ENCODE results near the gene SRC. TPM values are rescaled to one million over a fixed set of nuclear protein-coding genes. Genes with fewer than 3 reads are reported as not detected.

The SRC gene
- total RNA-seq, 2 donors from 2014 or later: 25.9 to 35.3 TPM

DNA sequence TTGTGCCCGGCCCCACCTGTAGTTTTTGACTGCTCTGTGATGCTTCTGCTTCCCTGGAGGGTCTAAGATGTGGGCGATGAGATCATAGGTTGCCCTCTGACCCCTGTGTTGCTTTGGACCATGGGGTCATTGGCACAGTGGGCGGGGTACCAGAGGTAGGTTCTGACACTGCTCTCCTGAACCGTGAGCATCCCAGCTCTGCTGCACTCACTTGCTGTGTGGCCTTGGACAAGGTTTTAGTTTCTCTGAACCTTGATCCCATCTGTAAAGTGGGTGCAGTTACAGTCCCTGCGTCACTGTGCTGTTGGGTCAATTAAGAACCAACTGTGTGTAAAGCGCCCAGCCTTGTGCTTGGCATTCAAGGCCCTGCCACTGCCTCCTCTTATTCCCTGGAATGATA lies 30.9 kb downstream of the SRC start:
- 97% methylated on average over 5 to 6 of the region's 6 CpGs for WGBS, 2 donors

DNA sequence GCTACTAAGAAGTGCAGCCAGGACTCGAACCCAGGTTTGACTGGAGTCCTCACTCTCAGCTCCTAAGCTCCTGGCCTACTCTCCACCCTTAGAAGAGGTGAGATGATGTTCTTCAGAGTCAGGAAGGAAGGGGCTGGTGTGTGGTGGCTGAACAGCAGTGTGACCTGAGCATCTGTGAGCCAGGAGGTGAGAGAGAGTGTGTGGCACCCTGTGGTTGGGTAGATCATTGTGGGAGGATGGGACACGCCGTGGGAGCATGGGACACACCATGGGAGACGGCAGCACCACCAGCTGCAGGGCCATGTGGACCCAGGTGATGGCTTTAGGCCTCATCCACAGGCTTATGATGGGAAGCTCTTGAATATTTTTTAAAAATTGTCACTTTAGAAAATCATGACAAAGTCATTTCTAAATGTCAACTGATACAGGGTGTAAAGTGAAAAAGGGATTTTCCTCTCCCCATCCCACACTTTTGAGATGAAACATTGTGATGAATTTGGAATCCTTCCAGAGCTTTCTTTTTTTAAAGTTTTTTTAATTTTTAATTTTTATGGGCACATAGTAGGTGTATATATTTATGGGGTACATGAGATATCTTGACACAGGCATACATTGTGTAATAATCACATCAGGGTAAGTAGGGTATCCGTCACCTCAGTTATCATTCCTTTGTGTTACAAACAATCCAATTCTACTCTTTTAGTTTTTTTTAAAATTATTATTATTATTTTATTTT lies 31.6 kb downstream of the SRC start:
- Histone ChIP-seq H3K27me3 (no peaks in the 10 kb centered on the region), H3K4me1 (peaks cover 31% of the 10 kb centered on the region), H3K36me3 (replicated peaks in 1 of 2; ENCODE audit: insufficient read depth in 1 of 2, low read depth in 2 of 2) (no peaks in the 10 kb centered on the region), H3K9me3 (no peaks in the 10 kb centered on the region), H3K27ac (no peak overlapping the region), H3K4me3 (no peak overlapping the region)
- WGBS, 2 donors: 68 to 73% methylated on average over 5 of the region's 5 CpGs
- intact Hi-C loops (cut with DNase I): no loop called here
- ATAC-seq: no peak
- no peak for DNase-seq
- TF ChIP-seq POLR2A (IDR thresholded peaks at IDR 0.05): no peak
- TF ChIP-seq, protein P1, sequence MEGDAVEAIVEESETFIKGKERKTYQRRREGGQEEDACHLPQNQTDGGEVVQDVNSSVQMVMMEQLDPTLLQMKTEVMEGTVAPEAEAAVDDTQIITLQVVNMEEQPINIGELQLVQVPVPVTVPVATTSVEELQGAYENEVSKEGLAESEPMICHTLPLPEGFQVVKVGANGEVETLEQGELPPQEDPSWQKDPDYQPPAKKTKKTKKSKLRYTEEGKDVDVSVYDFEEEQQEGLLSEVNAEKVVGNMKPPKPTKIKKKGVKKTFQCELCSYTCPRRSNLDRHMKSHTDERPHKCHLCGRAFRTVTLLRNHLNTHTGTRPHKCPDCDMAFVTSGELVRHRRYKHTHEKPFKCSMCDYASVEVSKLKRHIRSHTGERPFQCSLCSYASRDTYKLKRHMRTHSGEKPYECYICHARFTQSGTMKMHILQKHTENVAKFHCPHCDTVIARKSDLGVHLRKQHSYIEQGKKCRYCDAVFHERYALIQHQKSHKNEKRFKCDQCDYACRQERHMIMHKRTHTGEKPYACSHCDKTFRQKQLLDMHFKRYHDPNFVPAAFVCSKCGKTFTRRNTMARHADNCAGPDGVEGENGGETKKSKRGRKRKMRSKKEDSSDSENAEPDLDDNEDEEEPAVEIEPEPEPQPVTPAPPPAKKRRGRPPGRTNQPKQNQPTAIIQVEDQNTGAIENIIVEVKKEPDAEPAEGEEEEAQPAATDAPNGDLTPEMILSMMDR (IDR thresholded peaks at IDR 0.05): no peak

More for the DNA sequence above, 30.9 kb downstream of the SRC start:
- Histone ChIP-seq H3K9me3 (no peaks in the 10 kb centered on the region), H3K36me3 (replicated peaks in 1 of 2; ENCODE audit: insufficient read depth in 1 of 2, low read depth in 2 of 2) (no peaks in the 10 kb centered on the region), H3K27ac (no peak overlapping the region), H3K4me3 (no peak overlapping the region), H3K4me1 (peaks cover 26% of the 10 kb centered on the region), H3K27me3 (no peaks in the 10 kb centered on the region)
- intact Hi-C loops (cut with DNase I): no loop called here
- TF ChIP-seq, protein P1 (IDR thresholded peaks at IDR 0.05): no peak
- TF ChIP-seq POLR2A (IDR thresholded peaks at IDR 0.05): no peak
- no peak for DNase-seq
- no peak for ATAC-seq

DNA sequence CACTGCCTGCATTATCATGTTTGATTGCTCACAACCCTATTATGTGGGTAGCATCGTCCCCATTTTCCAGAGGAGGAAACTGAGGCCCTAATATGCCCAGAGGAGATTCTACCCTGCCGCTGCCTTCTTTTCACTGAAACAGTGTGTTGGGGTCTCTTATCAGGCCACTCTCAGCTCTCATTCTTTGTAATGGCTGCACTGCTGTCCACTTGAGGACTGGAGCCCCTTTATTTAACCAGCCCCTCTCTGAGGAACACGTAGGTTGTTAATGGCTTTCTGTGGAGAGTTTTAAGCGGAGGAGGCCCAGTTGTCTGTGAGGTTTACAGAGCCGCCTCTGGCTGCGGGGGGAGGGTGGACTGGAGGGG lies 32.5 kb downstream of the SRC start:
- Histone ChIP-seq H3K4me1 (peaks cover 31% of the 10 kb centered on the region), H3K27ac (no peak overlapping the region), H3K9me3 (no peaks in the 10 kb centered on the region), H3K36me3 (replicated peaks in 1 of 2; ENCODE audit: insufficient read depth in 1 of 2, low read depth in 2 of 2) (no peaks in the 10 kb centered on the region), H3K4me3 (no peak overlapping the region), H3K27me3 (no peaks in the 10 kb centered on the region)
- TF ChIP-seq POLR2A (IDR thresholded peaks at IDR 0.05): no peak
- TF ChIP-seq, protein P1 (IDR thresholded peaks at IDR 0.05): no peak
- intact Hi-C loops (cut with DNase I): no loop called here
- 86 to 90% methylated on average over 6 of the region's 6 CpGs for WGBS, 2 donors
- ATAC-seq (no peak), DNase-seq (no peak)

DNA sequence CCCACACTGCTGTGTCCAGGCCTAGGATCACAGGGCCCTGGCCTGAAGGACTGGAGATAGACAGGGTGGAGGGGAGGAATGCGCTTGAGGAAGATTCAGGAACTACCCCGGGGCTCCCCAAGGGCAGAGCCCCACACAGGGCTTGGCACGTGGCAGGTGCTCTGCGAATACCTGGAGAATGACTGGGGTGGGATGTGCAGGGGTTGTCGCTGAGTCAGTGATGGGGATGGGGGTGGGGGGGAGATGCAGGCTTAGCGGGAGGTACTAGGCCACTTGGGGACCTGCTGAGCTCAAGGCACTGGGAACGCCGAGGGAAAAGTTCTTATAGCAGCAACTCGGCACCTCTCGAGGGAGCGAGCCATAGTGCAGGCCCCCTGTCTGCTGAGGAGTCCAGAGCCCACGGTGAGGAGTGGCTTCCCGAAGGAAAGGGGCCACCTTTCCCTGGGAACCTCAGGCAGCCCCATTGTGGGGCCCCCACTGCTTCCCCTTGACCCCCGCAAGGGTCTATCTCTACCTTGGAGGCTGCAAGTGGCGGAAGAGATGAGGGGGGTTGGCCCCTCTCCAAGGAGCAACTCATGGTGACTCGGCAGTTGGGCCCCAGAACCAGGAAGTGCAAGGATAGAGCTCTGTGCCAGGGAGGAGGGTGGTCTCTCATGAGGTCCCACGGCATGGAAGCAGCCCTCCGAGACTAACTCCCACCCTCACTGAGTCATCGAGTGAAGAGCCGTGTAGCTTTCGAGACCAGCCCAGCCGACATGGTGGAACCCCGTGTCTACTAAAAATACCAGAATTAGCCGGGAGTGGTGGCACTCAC lies 33.1 kb downstream of the SRC start:
- intact Hi-C loops (cut with DNase I): no loop called here
- Histone ChIP-seq H3K36me3 (replicated peaks in 1 of 2; ENCODE audit: insufficient read depth in 1 of 2, low read depth in 2 of 2) (no peaks in the 10 kb centered on the region), H3K4me3 (no peak overlapping the region), H3K27ac (no peak overlapping the region), H3K9me3 (no peaks in the 10 kb centered on the region), H3K4me1 (peaks cover 34% of the 10 kb centered on the region), H3K27me3 (no peaks in the 10 kb centered on the region)
- TF ChIP-seq POLR2A (IDR thresholded peaks at IDR 0.05): no peak
- TF ChIP-seq, protein P1 (IDR thresholded peaks at IDR 0.05): no peak
- DNase-seq (peak in 3 of 4 donors; percentile 35 to 43 (median 40)), ATAC-seq (no peak)
- 74 to 91% methylated on average over 16 to 24 of the region's 24 CpGs for WGBS, 2 donors

Measured in body of pancreas (tissue), 4 donors.